ENCODE data around the gene PLD6.

Gene PLD6

DNA sequence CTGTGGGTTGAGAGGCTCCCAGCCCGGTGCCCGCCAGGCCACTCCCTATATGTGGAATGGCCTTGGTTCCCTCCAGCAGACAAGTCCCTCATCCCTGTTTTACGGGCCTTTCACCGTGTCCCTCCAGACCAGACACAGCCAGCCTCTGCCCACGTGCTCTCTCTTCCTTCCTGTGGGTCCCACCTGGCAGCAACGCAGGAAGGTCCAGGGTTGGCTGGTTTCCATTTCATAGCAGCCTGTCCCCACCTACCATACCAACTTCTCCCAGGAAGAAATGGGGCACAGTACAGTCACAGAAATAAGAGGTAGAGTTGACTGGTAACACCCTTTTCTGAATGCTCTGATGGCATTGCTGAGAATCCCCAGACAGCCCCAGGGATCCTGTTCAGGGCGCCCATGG, 34.9 kb downstream of the PLD6 start:
- Histone ChIP-seq H4K20me1 (ENCODE audit: control insufficient read depth, insufficient read depth, low read depth, low read length) (no peaks in the 10 kb centered on the region), H3F3A (ENCODE audit: control insufficient read depth, insufficient read depth) (no peaks in the 10 kb centered on the region), H3K27ac (ENCODE audit: low read depth, low read length) (no peak overlapping the region), H3K36me3 (ENCODE audit: control insufficient read depth, low read length) (peaks cover 43% of the 10 kb centered on the region), H3K27me3 (ENCODE audit: control insufficient read depth, low read length) (no peaks in the 10 kb centered on the region), H3K9me3 (ENCODE audit: control insufficient read depth, insufficient read depth, low read length) (no peaks in the 10 kb centered on the region), H3K4me1 (ENCODE audit: control insufficient read depth, low read length) (peaks cover 5% of the 10 kb centered on the region; the same call in 1 of the 2 replicates), H3K4me3 (ENCODE audit: low read length) (no peak overlapping the region), H3K4me2 (ENCODE audit: low read length) (no peak overlapping the region), H3K9me2 (replicated peaks; ENCODE audit: control insufficient read depth, low read length) (no peaks in the 10 kb centered on the region), H3K79me2 (ENCODE audit: control insufficient read depth, low read length) (no peaks in the 10 kb centered on the region)
- TF ChIP-seq CTCF (IDR thresholded peaks at IDR 0.05; ENCODE audit: low read depth, low read length, poor library complexity, severe bottlenecking) (no peak), EZH2phosphoT487 (IDR thresholded peaks at IDR 0.05; ENCODE audit: borderline replicate concordance, low read length) (no peak)

DNA sequence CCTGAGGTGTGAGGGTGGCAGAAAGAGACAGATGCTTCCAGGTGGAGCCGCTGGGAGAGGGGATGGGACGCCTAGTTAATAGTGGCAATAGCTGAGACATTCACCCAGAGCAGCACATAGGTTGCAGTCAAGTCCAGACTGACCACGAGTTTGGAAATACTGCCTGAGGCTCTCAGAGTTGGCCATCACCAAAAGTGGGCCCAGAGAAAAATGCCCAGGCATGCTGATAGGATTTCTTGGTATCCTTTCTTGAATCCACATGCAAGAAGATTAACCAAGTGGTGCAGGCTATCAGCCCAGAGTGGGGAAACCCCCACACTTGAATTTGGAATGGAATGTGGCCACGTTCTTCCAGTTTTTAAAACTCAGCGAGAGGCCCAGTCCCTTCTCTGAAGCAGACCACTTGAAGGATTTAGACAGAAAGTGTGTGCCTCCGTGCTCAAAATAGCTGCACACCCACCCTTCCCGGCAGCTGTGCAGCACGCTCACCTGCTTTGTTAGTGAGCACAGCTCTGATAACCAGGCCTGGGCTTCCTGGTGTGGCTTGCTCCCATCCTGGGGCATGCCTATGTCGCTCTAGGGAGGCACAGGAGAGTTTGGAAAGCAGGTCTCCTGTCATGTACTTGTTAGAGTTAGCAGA, 35.7 kb downstream of the PLD6 start:
- Histone ChIP-seq H3K9me2 (replicated peaks; ENCODE audit: control insufficient read depth, low read length) (no peaks in the 10 kb centered on the region), H3F3A (ENCODE audit: control insufficient read depth, insufficient read depth) (no peaks in the 10 kb centered on the region), H3K4me2 (ENCODE audit: low read length) (no peak overlapping the region), H3K4me3 (ENCODE audit: low read length) (no peak overlapping the region), H3K9me3 (ENCODE audit: control insufficient read depth, insufficient read depth, low read length) (no peaks in the 10 kb centered on the region), H4K20me1 (ENCODE audit: control insufficient read depth, insufficient read depth, low read depth, low read length) (no peaks in the 10 kb centered on the region), H3K36me3 (ENCODE audit: control insufficient read depth, low read length) (peaks cover 38% of the 10 kb centered on the region), H3K4me1 (ENCODE audit: control insufficient read depth, low read length) (no peaks in the 10 kb centered on the region), H3K27me3 (ENCODE audit: control insufficient read depth, low read length) (no peaks in the 10 kb centered on the region), H3K79me2 (ENCODE audit: control insufficient read depth, low read length) (no peaks in the 10 kb centered on the region), H3K27ac (ENCODE audit: low read depth, low read length) (no peak overlapping the region)
- no peak for TF ChIP-seq EZH2phosphoT487 (IDR thresholded peaks at IDR 0.05; ENCODE audit: borderline replicate concordance, low read length)
- TF ChIP-seq CTCF (IDR thresholded peaks at IDR 0.05; ENCODE audit: low read depth, low read length, poor library complexity, severe bottlenecking), result no peak

DNA sequence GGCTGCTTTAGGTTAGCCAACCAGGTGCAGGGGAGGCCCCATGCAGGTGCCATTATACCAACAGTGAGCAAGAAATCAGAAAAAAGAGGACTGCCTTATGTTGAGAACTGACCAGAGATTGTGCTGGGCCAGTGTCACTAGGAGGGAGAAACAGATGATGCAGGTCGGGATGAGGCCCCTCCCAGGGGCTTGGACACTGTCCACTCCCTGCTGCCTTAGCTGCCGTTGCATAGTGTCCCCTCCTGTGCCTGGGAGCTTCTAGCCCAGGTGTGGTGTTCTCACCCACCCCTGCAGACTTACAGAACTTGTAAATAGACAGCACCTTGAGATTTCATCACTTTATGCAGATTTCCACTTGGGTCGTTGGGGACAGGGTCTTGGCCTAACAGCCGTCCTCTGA, 36.7 kb downstream of the PLD6 start:
- H3K9me2 ChIP-seq (replicated peaks; ENCODE audit: control insufficient read depth, low read length), result no peaks in the 10 kb centered on the region
- H3K4me1 ChIP-seq (ENCODE audit: control insufficient read depth, low read length), result no peaks in the 10 kb centered on the region
- H3K27ac ChIP-seq (ENCODE audit: low read depth, low read length), result no peak overlapping the region
- TF ChIP-seq EZH2phosphoT487 (IDR thresholded peaks at IDR 0.05; ENCODE audit: borderline replicate concordance, low read length), result no peak
- no peaks in the 10 kb centered on the region for H3F3A ChIP-seq (ENCODE audit: control insufficient read depth, insufficient read depth)
- H3K36me3 ChIP-seq (ENCODE audit: control insufficient read depth, low read length), result peaks cover 34% of the 10 kb centered on the region
- no peak overlapping the region for H3K4me2 ChIP-seq (ENCODE audit: low read length)
- no peaks in the 10 kb centered on the region for H3K79me2 ChIP-seq (ENCODE audit: control insufficient read depth, low read length)
- no peaks in the 10 kb centered on the region for H3K9me3 ChIP-seq (ENCODE audit: control insufficient read depth, insufficient read depth, low read length)
- H3K27me3 ChIP-seq (ENCODE audit: control insufficient read depth, low read length), result no peaks in the 10 kb centered on the region
- H3K4me3 ChIP-seq (ENCODE audit: low read length), result no peak overlapping the region
- H4K20me1 ChIP-seq (ENCODE audit: control insufficient read depth, insufficient read depth, low read depth, low read length), result no peaks in the 10 kb centered on the region

- no peaks in the 10 kb centered on the region for H3K79me2 ChIP-seq (ENCODE audit: control insufficient read depth, low read length)
- H4K20me1 ChIP-seq (ENCODE audit: control insufficient read depth, insufficient read depth, low read depth, low read length), result no peaks in the 10 kb centered on the region
- no peaks in the 10 kb centered on the region for H3K27me3 ChIP-seq (ENCODE audit: control insufficient read depth, low read length)
- no peak for TF ChIP-seq CTCF (IDR thresholded peaks at IDR 0.05; ENCODE audit: low read depth, low read length, poor library complexity, severe bottlenecking)
- H3K4me3 ChIP-seq (ENCODE audit: low read length), result no peak overlapping the region
- no peak overlapping the region for H3K27ac ChIP-seq (ENCODE audit: low read depth, low read length)
- no peaks in the 10 kb centered on the region for H3K9me3 ChIP-seq (ENCODE audit: control insufficient read depth, insufficient read depth, low read length)
- no peak overlapping the region for H3K4me2 ChIP-seq (ENCODE audit: low read length)
- H3K9me2 ChIP-seq (replicated peaks; ENCODE audit: control insufficient read depth, low read length), result no peaks in the 10 kb centered on the region
- no peaks in the 10 kb centered on the region for H3K4me1 ChIP-seq (ENCODE audit: control insufficient read depth, low read length)
- H3K36me3 ChIP-seq (ENCODE audit: control insufficient read depth, low read length), result peaks cover 27% of the 10 kb centered on the region
- H3F3A ChIP-seq (ENCODE audit: control insufficient read depth, insufficient read depth), result no peaks in the 10 kb centered on the region
Measured at GRCh38 chr17:17168401-17168800, 37.7 kb downstream of the PLD6 start.

Data from DOHH2 (cell line).